ENCODE measurements around the gene SCT.

SCT gene

GRCh38 chr11:609341-609811, 17.6 kb downstream of the SCT start:
- Histone ChIP-seq H3K36me3 (ENCODE audit: control insufficient read depth in 2 of 2, insufficient read depth in 1 of 2, low read length in 2 of 2) (peaks cover 0 to 97% of the 10 kb centered on the region in 2 experiments; a peak in 2 of 3 replicates), H3K9me3 (ENCODE audit: control insufficient read depth, insufficient read depth, low read depth, low read length) (no peaks in the 10 kb centered on the region), H3K4me1 (ENCODE audit: control insufficient read depth, insufficient read depth, low read length) (no peaks in the 10 kb centered on the region), H3K27ac (ENCODE audit: extremely low read depth, low read depth, low read length) (no peak overlapping the region), H3K4me3 (ENCODE audit: low read depth, low read length) (no peak overlapping the region)
- POLR2A ChIA-PET, result no interaction called here
- TF ChIP-seq KLF16 (tag by site-specific recombination; IDR thresholded peaks at IDR 0.05), result no peak
- no peak for TF ChIP-seq ZBTB11 (tag by site-specific recombination; conservative IDR thresholded peaks at IDR 0.05; ENCODE audit: low read depth)
- TF ChIP-seq ZNF501 (tag by site-specific recombination; IDR thresholded peaks at IDR 0.05), result no peak
- TF ChIP-seq, protein P1, sequence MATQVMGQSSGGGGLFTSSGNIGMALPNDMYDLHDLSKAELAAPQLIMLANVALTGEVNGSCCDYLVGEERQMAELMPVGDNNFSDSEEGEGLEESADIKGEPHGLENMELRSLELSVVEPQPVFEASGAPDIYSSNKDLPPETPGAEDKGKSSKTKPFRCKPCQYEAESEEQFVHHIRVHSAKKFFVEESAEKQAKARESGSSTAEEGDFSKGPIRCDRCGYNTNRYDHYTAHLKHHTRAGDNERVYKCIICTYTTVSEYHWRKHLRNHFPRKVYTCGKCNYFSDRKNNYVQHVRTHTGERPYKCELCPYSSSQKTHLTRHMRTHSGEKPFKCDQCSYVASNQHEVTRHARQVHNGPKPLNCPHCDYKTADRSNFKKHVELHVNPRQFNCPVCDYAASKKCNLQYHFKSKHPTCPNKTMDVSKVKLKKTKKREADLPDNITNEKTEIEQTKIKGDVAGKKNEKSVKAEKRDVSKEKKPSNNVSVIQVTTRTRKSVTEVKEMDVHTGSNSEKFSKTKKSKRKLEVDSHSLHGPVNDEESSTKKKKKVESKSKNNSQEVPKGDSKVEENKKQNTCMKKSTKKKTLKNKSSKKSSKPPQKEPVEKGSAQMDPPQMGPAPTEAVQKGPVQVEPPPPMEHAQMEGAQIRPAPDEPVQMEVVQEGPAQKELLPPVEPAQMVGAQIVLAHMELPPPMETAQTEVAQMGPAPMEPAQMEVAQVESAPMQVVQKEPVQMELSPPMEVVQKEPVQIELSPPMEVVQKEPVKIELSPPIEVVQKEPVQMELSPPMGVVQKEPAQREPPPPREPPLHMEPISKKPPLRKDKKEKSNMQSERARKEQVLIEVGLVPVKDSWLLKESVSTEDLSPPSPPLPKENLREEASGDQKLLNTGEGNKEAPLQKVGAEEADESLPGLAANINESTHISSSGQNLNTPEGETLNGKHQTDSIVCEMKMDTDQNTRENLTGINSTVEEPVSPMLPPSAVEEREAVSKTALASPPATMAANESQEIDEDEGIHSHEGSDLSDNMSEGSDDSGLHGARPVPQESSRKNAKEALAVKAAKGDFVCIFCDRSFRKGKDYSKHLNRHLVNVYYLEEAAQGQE (tag by site-specific recombination; IDR thresholded peaks at IDR 0.05), result no peak
- TF ChIP-seq ZBTB6 (tag by site-specific recombination; IDR thresholded peaks at IDR 0.05), result no peak
- no peak for TF ChIP-seq GLIS1 (tag by site-specific recombination; IDR thresholded peaks at IDR 0.05)
- TF ChIP-seq, protein P2, sequence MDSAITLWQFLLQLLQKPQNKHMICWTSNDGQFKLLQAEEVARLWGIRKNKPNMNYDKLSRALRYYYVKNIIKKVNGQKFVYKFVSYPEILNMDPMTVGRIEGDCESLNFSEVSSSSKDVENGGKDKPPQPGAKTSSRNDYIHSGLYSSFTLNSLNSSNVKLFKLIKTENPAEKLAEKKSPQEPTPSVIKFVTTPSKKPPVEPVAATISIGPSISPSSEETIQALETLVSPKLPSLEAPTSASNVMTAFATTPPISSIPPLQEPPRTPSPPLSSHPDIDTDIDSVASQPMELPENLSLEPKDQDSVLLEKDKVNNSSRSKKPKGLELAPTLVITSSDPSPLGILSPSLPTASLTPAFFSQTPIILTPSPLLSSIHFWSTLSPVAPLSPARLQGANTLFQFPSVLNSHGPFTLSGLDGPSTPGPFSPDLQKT (IDR thresholded peaks at IDR 0.05; ENCODE audit: borderline replicate concordance, low read depth, low read length), result no peak
- TF ChIP-seq ZNF521 (tag by site-specific recombination; IDR thresholded peaks at IDR 0.05), result no peak
- TF ChIP-seq ZNF837 (tag by site-specific recombination; IDR thresholded peaks at IDR 0.05), result no peak
- no peak for TF ChIP-seq ZNF404 (tag by site-specific recombination; IDR thresholded peaks at IDR 0.05)
- TF ChIP-seq ZEB2 (tag by site-specific recombination; IDR thresholded peaks at IDR 0.05), result no peak
- CTCF ChIA-PET, result no interaction called here

DNA sequence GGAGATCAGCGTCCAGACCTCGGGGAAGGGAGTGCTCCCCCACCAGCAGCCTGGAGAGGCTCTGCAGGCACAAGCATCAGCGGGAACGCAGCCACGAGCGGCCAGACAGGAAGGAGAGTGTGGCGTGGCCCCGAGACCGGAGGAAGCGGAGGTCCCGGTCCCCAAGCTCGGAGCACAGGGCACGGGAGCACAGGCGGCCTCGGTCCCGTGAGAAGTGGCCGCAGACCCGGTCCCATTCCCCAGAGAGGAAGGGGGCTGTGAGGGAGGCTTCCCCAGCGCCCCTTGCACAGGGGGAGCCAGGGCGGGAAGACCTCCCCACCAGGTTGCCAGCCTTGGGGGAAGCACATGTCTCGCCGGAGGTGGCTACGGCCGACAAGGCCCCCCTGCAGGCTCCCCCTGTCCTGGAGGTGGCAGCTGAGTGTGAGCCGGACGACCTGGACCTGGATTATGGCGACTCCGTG, 18.2 kb downstream of the SCT start:
- POLR2A ChIA-PET, result no interaction called here

More for the DNA sequence above, 18.2 kb downstream of the SCT start:
- CTCF ChIA-PET, result no interaction called here
- no peak overlapping the region for H3K4me3 ChIP-seq (ENCODE audit: low read depth, low read length)
- H3K9me3 ChIP-seq (ENCODE audit: control insufficient read depth, insufficient read depth, low read depth, low read length), result no peaks in the 10 kb centered on the region
- H3K4me1 ChIP-seq (ENCODE audit: control insufficient read depth, insufficient read depth, low read length), result no peaks in the 10 kb centered on the region
- H3K36me3 ChIP-seq (ENCODE audit: control insufficient read depth in 2 of 2, insufficient read depth in 1 of 2, low read length in 2 of 2), result peaks cover 0 to 97% of the 10 kb centered on the region in 2 experiments; a peak in 2 of 3 replicates
- no peak overlapping the region for H3K27ac ChIP-seq (ENCODE audit: extremely low read depth, low read depth, low read length)
- no peak for TF ChIP-seq ZBTB8A (tag by site-specific recombination; IDR thresholded peaks at IDR 0.05)
- TF ChIP-seq, protein P3, sequence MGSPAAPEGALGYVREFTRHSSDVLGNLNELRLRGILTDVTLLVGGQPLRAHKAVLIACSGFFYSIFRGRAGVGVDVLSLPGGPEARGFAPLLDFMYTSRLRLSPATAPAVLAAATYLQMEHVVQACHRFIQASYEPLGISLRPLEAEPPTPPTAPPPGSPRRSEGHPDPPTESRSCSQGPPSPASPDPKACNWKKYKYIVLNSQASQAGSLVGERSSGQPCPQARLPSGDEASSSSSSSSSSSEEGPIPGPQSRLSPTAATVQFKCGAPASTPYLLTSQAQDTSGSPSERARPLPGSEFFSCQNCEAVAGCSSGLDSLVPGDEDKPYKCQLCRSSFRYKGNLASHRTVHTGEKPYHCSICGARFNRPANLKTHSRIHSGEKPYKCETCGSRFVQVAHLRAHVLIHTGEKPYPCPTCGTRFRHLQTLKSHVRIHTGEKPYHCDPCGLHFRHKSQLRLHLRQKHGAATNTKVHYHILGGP (tag by site-specific recombination; IDR thresholded peaks at IDR 0.05), result no peak
- no peak for TF ChIP-seq ZNF660 (tag by site-specific recombination; IDR thresholded peaks at IDR 0.05)
- TF ChIP-seq ZNF184 (tag by site-specific recombination; IDR thresholded peaks at IDR 0.05), result no peak
- no peak for TF ChIP-seq ZNF202 (tag by site-specific recombination; IDR thresholded peaks at IDR 0.05; ENCODE audit: borderline replicate concordance)
